Kidney (tissue), 14 donors: Measurements from ENCODE around the gene PCSK5. TPM values are rescaled to one million over a fixed set of nuclear protein-coding genes. Genes with fewer than 3 reads are reported as not detected.

Experiments
- DNase-seq, 5 donors: peaks; one replicate each; pipeline ENCODE4 v3.0.0-alpha.2; 2013 to 2020
- FAIRE-seq: peaks from 2 replicates; lab custom pipeline; 2012; peaks lifted over from hg19 to GRCh38; lab: Jason Lieb, UNC
- H3K27ac ChIP-seq, 2 donors: one replicate each; pipeline ENCODE4 v1.7.0; 2013; ENCODE audit warnings: low read depth in 2 of 2, low read length in 2 of 2, inconsistent platforms in 1 of 2
- H3K27me3 ChIP-seq: one replicate; pipeline ENCODE4 v1.7.1; 2013; ENCODE audit warnings: low read length, inconsistent platforms; ENCODE audit not compliant: control insufficient read depth, insufficient read depth
- H3K36me3 ChIP-seq, 3 donors: one replicate each; pipeline versions ENCODE4 v1.7.0 to v1.7.1; 2013; ENCODE audit warnings: low read length in 3 of 3, control low read depth in 1 of 3, inconsistent platforms in 1 of 3; ENCODE audit not compliant: insufficient read depth in 3 of 3, control insufficient read depth in 2 of 3
- H3K4me1 ChIP-seq, 3 donors: one replicate each; pipeline versions ENCODE4 v1.7.0 to v1.7.1; 2013; ENCODE audit warnings: low read length in 3 of 3, inconsistent platforms in 1 of 3, low read depth in 1 of 3; ENCODE audit not compliant: control insufficient read depth in 2 of 3, insufficient read depth in 2 of 3
- H3K4me3 ChIP-seq, 3 donors: one replicate each; pipeline versions ENCODE4 v1.7.0 to v1.8.1; 2013; ENCODE audit warnings: low read length in 3 of 3, control low read depth in 1 of 3, inconsistent platforms in 1 of 3
- H3K9ac ChIP-seq, 3 donors: one replicate each; pipeline versions ENCODE4 v1.7.0 to v1.7.1; 2013; ENCODE audit warnings: low read length in 3 of 3, control low read depth in 1 of 3, inconsistent platforms in 1 of 3
- H3K9me3 ChIP-seq, 3 donors: one replicate each; pipeline versions ENCODE4 v1.7.0 to v1.7.1; 2013; ENCODE audit warnings: low read length in 3 of 3, control low read depth in 1 of 3, inconsistent platforms in 1 of 3; ENCODE audit not compliant: control insufficient read depth in 2 of 3, insufficient read depth in 1 of 3
- CTCF ChIP-seq: IDR thresholded peaks from 3 replicates; pipeline ENCODE4 v1.5.1; 2012; ENCODE audit warnings: mild to moderate bottlenecking, moderate library complexity, borderline replicate concordance; ENCODE audit not compliant: insufficient read depth; ENCODE audit errors: extremely low read depth
- intact Hi-C: fragments of 100-400 bp; cut with DNase I; formaldehyde crosslinking; loops from one replicate; pipeline ENCODE4 v1.11.1; 2022
- polyA plus RNA-seq: library from polyadenylated mRNA; stranded (reverse); fragments of 350-450 nt; fragmentation: Illumina TruSeq; extraction: RNeasy Lipid Tissue Mini Kit (QIAGEN cat#74804); gene quantifications from one replicate; pipeline ENCODE4 v1.2.3, GENCODE V29; 2014; ENCODE audit warnings: low read depth, low replicate concordance; ENCODE audit not compliant: insufficient read depth
- total RNA-seq: library from RNA; stranded (reverse); fragmentation: NEBNext Ultra II Directional; extraction: Animal tissue kit (Norgen Biotek cat#: 25700); gene quantifications from one replicate; pipeline ENCODE4 v1.2.1, GENCODE V29; 2021
- donor health status: control.
- donor health status: control.
- donor health status: control.
- donor health status: control.
- donor health status: control.
- donor health status: DM: yes; HTN: yes; CAD: no.
- donor health status: Normal renal cell carcinoma (clear cell type).

Gene PCSK5
- total and polyA plus RNA-seq, 2 donors from 2014 or later: 1.6 to 14.7 TPM

- intact Hi-C loops: no loop called here
- Histone ChIP-seq H3K27me3 (no peaks in the 10 kb centered on the region), H3K9ac (no peak overlapping the region), H3K4me3 (no peak overlapping the region), H3K27ac (peak overlapping the region in 1 of 2 donors; percentile 9), H3K4me1 (peaks cover 3 to 31% (median 24%) of the 10 kb centered on the region in 3 donors), H3K36me3 (no peaks in the 10 kb centered on the region), H3K9me3 (no peaks in the 10 kb centered on the region)
- TF ChIP-seq CTCF: no peak
- DNase-seq (no peak), FAIRE-seq (no peak)
Observed at GRCh38 chr9:76370396-76371023, 480.0 kb downstream of the PCSK5 start.

GRCh38 chr9:76371901-76372300 is 481.4 kb downstream of the PCSK5 start:
- H3K4me3 ChIP-seq: no peak overlapping the region
- peaks cover 3 to 31% (median 24%) of the 10 kb centered on the region in 3 donors for H3K4me1 ChIP-seq
- no peaks in the 10 kb centered on the region for H3K9me3 ChIP-seq
- TF ChIP-seq CTCF: no peak
- H3K27me3 ChIP-seq: no peaks in the 10 kb centered on the region
- H3K9ac ChIP-seq: no peak overlapping the region
- DNase-seq: peak in 2 of 5 donors; percentile 21 to 25
- H3K27ac ChIP-seq: peak overlapping the region in 1 of 2 donors; percentile 4
- H3K36me3 ChIP-seq: no peaks in the 10 kb centered on the region
- FAIRE-seq: no peak
- intact Hi-C loops: no loop called here

GRCh38 chr9:76372336-76372735 is 481.9 kb downstream of the PCSK5 start:
- no peak for DNase-seq
- Histone ChIP-seq H3K4me3 (peak overlapping the region in 1 of 3 donors; percentile 16), H3K9ac (no peak overlapping the region), H3K27me3 (no peaks in the 10 kb centered on the region), H3K27ac (peak overlapping the region in 1 of 2 donors; percentile 4), H3K9me3 (no peaks in the 10 kb centered on the region), H3K36me3 (no peaks in the 10 kb centered on the region), H3K4me1 (peaks cover 3 to 31% (median 24%) of the 10 kb centered on the region in 3 donors)
- FAIRE-seq: no peak
- no peak for TF ChIP-seq CTCF
- intact Hi-C loops: no loop called here
